K562 (cell line): ENCODE measurements around the gene C11orf86. TPM values are rescaled to one million over a fixed set of nuclear protein-coding genes. Genes with fewer than 3 reads are reported as not detected.
A peak's percentile ranks its signal among the peaks of the same experiment; 100 is the strongest.

Experiments used
- ATAC-seq: fragments of 200-7000 bp; cut with Tn5 transposase; 3 replicates; pipeline ENCODE4 v1.9.1; 2020; ENCODE audit warnings: moderate library complexity
- BruUV-seq: library from RNA; stranded (reverse); fragments of 400-500 nt; replicated peaks from 2 replicates; lab custom pipeline; 2021; lab: Mats Ljungman, UMichigan
- CTCF ChIA-PET: fragments of 300-600 bp; formaldehyde crosslinking; extraction: SDS; loops from one replicate; lab custom pipeline; 2021; ENCODE audit warnings: low intra/inter-chr PET ratio; lab: Yijun Ruan, JAX
- POLR2A ChIA-PET: fragments of 300-600, 350-650 bp; sonication (Branson Sonifier 250); formaldehyde crosslinking; extraction: SDS; loops from one replicate; lab custom pipeline; 2021; ENCODE audit warnings: antibody characterized with exemption, inconsistent platforms; lab: Yijun Ruan, JAX
- DNase-seq, 4 experiments: peaks; one replicate each; pipeline versions ENCODE4 v3.0.0 to v3.0.0-alpha.2; 2011 to 2018; ENCODE audit warnings: low spot score in 3 of 4, mixed read lengths in 3 of 4; ENCODE audit errors: extremely low read depth in 1 of 4
- FAIRE-seq: peaks from 2 replicates; lab custom pipeline; 2011; peaks lifted over from hg19 to GRCh38; lab: Jason Lieb, UNC
- H2AFZ ChIP-seq: 2 replicates; pipeline ENCODE4 v1.6.0; 2011; ENCODE audit warnings: low read depth, low read length, control low read depth, inconsistent platforms
- H3K27ac ChIP-seq: fragments of 200-600 bp; 3 replicates; pipeline ENCODE4 v1.8.0; 2011; ENCODE audit warnings: low read depth, mild to moderate bottlenecking, control low read depth, inconsistent platforms, low read length, moderate library complexity, mixed read lengths; ENCODE audit errors: extremely low read depth
- H3K27me3 ChIP-seq, 2 experiments: fragments of 300-600 bp in 1 of 2; 2 replicates in 1 of 2; 3 replicates in 1 of 2; pipeline versions ENCODE4 v1.6.0 to v1.8.0; 2011; ENCODE audit warnings: inconsistent platforms in 2 of 2, low read length in 2 of 2, mild to moderate bottlenecking in 1 of 2, mixed read lengths in 1 of 2, moderate library complexity in 1 of 2; ENCODE audit not compliant: control insufficient read depth in 2 of 2, insufficient read depth in 2 of 2
- H3K36me3 ChIP-seq: fragments of 300-600 bp; 3 replicates; pipeline ENCODE4 v1.8.0; 2011; ENCODE audit warnings: mild to moderate bottlenecking, low read length, inconsistent platforms; ENCODE audit not compliant: control insufficient read depth, insufficient read depth
- H3K4me1 ChIP-seq, 2 experiments: fragments of 200-600 bp in 1 of 2; replicated peaks in 1 of 2; 2 replicates in 1 of 2; 3 replicates in 1 of 2; pipeline versions ENCODE4 v1.5.1 to v1.8.0; 2011; ENCODE audit warnings: inconsistent platforms in 2 of 2, low read length in 2 of 2, mild to moderate bottlenecking in 1 of 2, mixed read lengths in 1 of 2, moderate library complexity in 1 of 2; ENCODE audit not compliant: control insufficient read depth in 2 of 2, insufficient read depth in 2 of 2
- H3K4me2 ChIP-seq: 2 replicates; pipeline ENCODE4 v1.6.1; 2011; ENCODE audit warnings: low read length, control low read depth, inconsistent platforms, mixed read lengths; ENCODE audit not compliant: insufficient read depth
- H3K4me3 ChIP-seq: fragments of 200-600 bp; sonication (generic), shearing (Covaris generic); 2 replicates; pipeline ENCODE4 v1.5.1; 2016; ENCODE audit warnings: control low read depth, inconsistent platforms
- H3K79me2 ChIP-seq: fragments of 200-600 bp; 3 replicates; pipeline ENCODE4 v1.8.0; 2011; ENCODE audit warnings: low read length, inconsistent platforms; ENCODE audit not compliant: control insufficient read depth, insufficient read depth
- H3K9ac ChIP-seq, 2 experiments: 2 replicates each; pipeline versions ENCODE4 v1.6.0 to v1.6.1; 2011; ENCODE audit warnings: low read depth in 2 of 2, low read length in 2 of 2, control low read depth in 1 of 2, inconsistent platforms in 1 of 2, mild to moderate bottlenecking in 1 of 2, mixed read lengths in 1 of 2; ENCODE audit not compliant: insufficient read depth in 1 of 2
- H3K9me1 ChIP-seq: one replicate; pipeline ENCODE4 v1.6.0; 2011; ENCODE audit warnings: inconsistent platforms, mild to moderate bottlenecking, low read length, moderate library complexity; ENCODE audit not compliant: control insufficient read depth, insufficient read depth
- H3K9me3 ChIP-seq: replicated peaks from 2 replicates; pipeline ENCODE4 v1.5.1; 2011; ENCODE audit warnings: low read depth, low read length, inconsistent platforms; ENCODE audit not compliant: control insufficient read depth, insufficient read depth
- H4K20me1 ChIP-seq: replicated peaks from 2 replicates; pipeline ENCODE4 v1.6.1; 2011; ENCODE audit warnings: low read length, inconsistent platforms, mixed read lengths; ENCODE audit not compliant: control insufficient read depth, insufficient read depth
- CCNT2 ChIP-seq: IDR thresholded peaks from 2 replicates; pipeline ENCODE4 v1.6.1; 2011; ENCODE audit warnings: borderline replicate concordance, low read depth, mild to moderate bottlenecking, moderate library complexity, mixed read lengths, low read length; ENCODE audit not compliant: insufficient read length; ENCODE audit errors: extremely low read depth
- EGR1 ChIP-seq: fragments of 450-650 bp; conservative IDR thresholded peaks from 2 replicates; pipeline ENCODE4 v1.6.1; 2017; ENCODE audit warnings: mild to moderate bottlenecking
- FOSL1 ChIP-seq: fragments of 200-800 bp; sonication (Bioruptor generic); conservative IDR thresholded peaks from 2 replicates; pipeline ENCODE4 v1.6.1; 2016; ENCODE audit warnings: missing genetic modification characterization, missing compliant biosample characterization
- NFIC ChIP-seq: fragments of 450-650 bp; IDR thresholded peaks from 2 replicates; pipeline ENCODE4 v1.6.1; 2017; ENCODE audit warnings: mild to moderate bottlenecking, inconsistent platforms
- RNF219 ChIP-seq: fragments of 250-450 bp; sonication (Bioruptor Pico); IDR thresholded peaks from 2 replicates; pipeline ENCODE4 v1.5.0; 2022; ENCODE audit warnings: mild to moderate bottlenecking
- ZNF644 ChIP-seq: fragments of 200-800 bp; sonication (Bioruptor generic); IDR thresholded peaks from 2 replicates; pipeline ENCODE4 v1.6.1; 2016; ENCODE audit warnings: low read depth, missing genetic modification characterization, missing compliant biosample characterization
- ZNF766 ChIP-seq: fragments of 200-800 bp; sonication (Bioruptor generic); conservative IDR thresholded peaks from 2 replicates; pipeline ENCODE4 v1.6.1; 2016; ENCODE audit warnings: missing genetic modification characterization, missing compliant biosample characterization
- WGBS: fragments of 100-300 bp; shearing (Covaris generic); methylation state at CpG from one replicate; pipeline ENCODE4 v1.1.6; 2016; ENCODE audit warnings: low coverage, mixed read lengths; ENCODE audit not compliant: insufficient coverage; ENCODE audit errors: missing lambda C conversion rate; 5-methylcytosine and 5-hydroxymethylcytosine counted together
- in situ Hi-C: fragments of 300-500 bp; cut with MboI; formaldehyde crosslinking; loops from 4 replicates; pipeline ENCODE4 v1.15.0; 2018; ENCODE audit warnings: inconsistent platforms, mixed read lengths
- intact Hi-C: fragments of 100-400 bp; cut with micrococcal nuclease; formaldehyde crosslinking; loops from 2 replicates; pipeline ENCODE4 v1.14.2; 2022
- polyA plus RNA-seq, 8 experiments: library from polyadenylated mRNA; depleted of rRNA in 4 of 8; stranded (reverse) in 5 of 8; unstranded in 3 of 8; fragments of >200 nt; fragmentation: Nextera tagmentation in 2 of 8; fragmentation: Illumina TruSeq in 1 of 8; extraction: Ambion mirVana in 2 of 8; extraction: Trizol in 1 of 8; gene quantifications; 2 replicates each; pipeline versions ENCODE4 v1.2.1 to v1.2.3, GENCODE V29; 2011 to 2014; ENCODE audit warnings: inconsistent platforms in 1 of 8, missing spikeins in 1 of 8
- total RNA-seq, 7 experiments: library from RNA; depleted of rRNA in 6 of 7; stranded (reverse); fragments of >200 nt in 6 of 7; fragmentation: Illumina TruSeq in 2 of 7; extraction: Trizol in 2 of 7; gene quantifications; 2 replicates each; pipeline versions ENCODE4 v1.2.1 to v1.2.3, GENCODE V29; 2011 to 2021; ENCODE audit warnings: low replicate concordance in 1 of 7

C11orf86 gene
- total and polyA plus RNA-seq, 9 of the 15 experiments (the other 6 are each of a cell fraction or from before 2014, with no cell fraction given), result not detected

- ATAC-seq (no peak), DNase-seq (no peak), FAIRE-seq (peak; percentile 19)
- Histone ChIP-seq H3K27me3 (peaks cover 4 to 12% of the 10 kb centered on the region in 2 experiments; a peak in 1 of 5 replicates), H3K9me1 (no peaks in the 10 kb centered on the region), H2AFZ (no peak overlapping the region), H3K4me3 (no peak overlapping the region), H3K9ac (no peak overlapping the region), H3K36me3 (no peaks in the 10 kb centered on the region), H3K27ac (no peak overlapping the region), H3K4me2 (no peak overlapping the region), H3K4me1 (peaks cover 0 to 19% of the 10 kb centered on the region in 2 experiments; a peak in 2 of 5 replicates), H4K20me1 (no peaks in the 10 kb centered on the region), H3K79me2 (no peaks in the 10 kb centered on the region), H3K9me3 (no peaks in the 10 kb centered on the region)
- intact Hi-C loops, result no loop called here
- in situ Hi-C loops, result no loop called here
- ChIA-PET POLR2A (interaction anchor here (0.9 kb wide), 1 partner anchor 216 kb away, joined by 3 read pairs; no protein-coding TSS in a partner anchor), CTCF (interaction anchor here (0.6 to 0.9 kb wide), 3 partner anchors 140 to 327 kb away, joined by 3 to 5 read pairs (median 3); no protein-coding TSS in a partner anchor)
- TF ChIP-seq ZNF644 (tag), result no peak
- TF ChIP-seq RNF219 (CRISPR knock-in tag), result no peak
- peak; percentile 76 for TF ChIP-seq EGR1
- TF ChIP-seq ZNF766 (CRISPR knock-in tag), result no peak
- no peak for TF ChIP-seq CCNT2
- no peak for TF ChIP-seq FOSL1 (tag)
- TF ChIP-seq NFIC, result peak; percentile 85
- 53% methylated on average over 19 of the region's 20 CpGs for WGBS
- no TSS peak for BruUV-seq
Observed at GRCh38 chr11:67022341-67022933, 47.3 kb downstream of the C11orf86 start.
